Activated CD4-positive, alpha-beta T cell treated with anti-CD3 and anti-CD28 coated beads for 1 hour (primary cell): ENCODE results near the gene MARCKS.

ENCODE experiments used
- DNase-seq: peaks from one replicate; pipeline ENCODE4 v3.0.0-alpha.2; 2020

The MARCKS gene, protein sequence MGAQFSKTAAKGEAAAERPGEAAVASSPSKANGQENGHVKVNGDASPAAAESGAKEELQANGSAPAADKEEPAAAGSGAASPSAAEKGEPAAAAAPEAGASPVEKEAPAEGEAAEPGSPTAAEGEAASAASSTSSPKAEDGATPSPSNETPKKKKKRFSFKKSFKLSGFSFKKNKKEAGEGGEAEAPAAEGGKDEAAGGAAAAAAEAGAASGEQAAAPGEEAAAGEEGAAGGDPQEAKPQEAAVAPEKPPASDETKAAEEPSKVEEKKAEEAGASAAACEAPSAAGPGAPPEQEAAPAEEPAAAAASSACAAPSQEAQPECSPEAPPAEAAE

DNA sequence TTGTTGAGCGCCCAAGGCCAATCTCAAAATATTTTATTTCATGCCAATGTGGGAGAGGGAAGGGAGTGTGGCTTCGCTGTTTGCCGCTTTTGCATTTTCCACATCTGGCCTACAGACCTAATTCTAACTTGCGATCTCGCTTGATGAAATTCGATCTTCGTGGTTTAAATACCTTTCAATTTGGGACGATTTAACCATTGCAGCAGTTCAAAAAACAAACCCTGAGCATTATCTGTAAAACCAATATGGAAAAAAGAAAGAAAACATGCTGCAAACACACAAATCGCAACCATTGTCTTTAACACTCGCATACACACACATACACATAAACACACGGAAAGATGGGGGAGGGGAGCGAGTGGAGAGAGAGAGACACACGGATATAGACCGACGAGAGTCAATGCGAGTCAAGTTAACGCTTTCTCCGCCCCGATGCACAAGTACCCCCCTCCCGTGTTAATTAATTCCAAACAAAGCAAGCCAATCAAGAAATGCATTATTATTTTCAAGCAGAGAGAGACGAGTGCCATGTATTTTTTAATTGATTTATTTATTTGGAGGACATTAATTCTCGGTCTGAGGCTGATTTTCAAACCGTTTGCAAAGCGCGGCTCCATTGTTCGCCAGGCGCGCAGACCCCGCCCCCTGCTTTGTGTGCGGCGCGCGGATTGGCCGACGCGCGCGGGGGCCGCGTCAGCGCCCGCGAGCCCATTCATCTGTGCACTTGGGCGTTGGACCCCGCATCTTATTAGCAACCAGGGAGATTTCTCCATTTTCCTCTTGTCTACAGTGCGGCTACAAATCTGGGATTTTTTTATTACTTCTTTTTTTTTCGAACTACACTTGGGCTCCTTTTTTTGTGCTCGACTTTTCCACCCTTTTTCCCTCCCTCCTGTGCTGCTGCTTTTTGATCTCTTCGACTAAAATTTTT is at the start of gene MARCKS:
MARCKS (plus strand) TSS at position 721 of the 931 bp plus-strand sequence. CDS start 401 bp downstream, outside the sequence.
- no peak for DNase-seq

DNA sequence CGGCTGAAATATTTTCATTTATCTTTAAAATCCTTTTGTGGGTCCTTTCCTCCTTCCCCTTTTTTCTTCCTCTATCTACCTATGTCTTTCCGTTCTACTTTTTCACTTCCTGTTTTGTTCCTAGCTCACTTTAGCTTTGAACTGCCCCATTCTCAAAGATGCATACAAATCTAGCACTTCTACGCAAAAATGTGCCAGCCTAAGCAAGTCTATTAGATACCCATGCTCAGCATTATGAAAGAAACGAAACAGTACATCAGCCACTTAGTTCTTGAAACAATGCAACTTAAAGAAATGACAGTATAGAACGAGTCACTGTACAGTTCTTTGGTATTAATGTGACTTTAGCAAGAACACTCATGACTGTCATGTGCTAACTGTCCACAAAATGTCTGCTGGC is 47.3 kb upstream of the MARCKS start:
- no peak for DNase-seq

DNA sequence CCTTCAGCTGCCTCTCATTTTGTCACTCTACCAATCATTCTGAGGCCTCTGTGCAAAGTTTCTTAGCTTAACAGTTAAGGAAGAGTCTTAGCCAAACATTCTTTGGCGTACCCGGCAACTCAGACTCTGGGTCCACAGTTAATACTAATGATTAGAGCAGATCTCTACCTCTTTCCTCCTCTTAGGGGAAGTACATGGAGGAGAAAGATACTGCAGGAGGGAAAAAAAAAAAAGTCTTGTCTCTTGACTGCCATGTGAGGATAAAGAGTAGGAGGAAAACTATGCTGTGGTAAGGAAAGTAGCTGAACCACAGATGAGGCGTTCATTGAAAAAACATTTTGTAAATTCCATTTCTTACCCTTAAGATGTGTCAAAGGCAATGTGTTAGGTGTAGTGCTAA is 44.0 kb upstream of the MARCKS start:
- DNase-seq = no peak

DNA sequence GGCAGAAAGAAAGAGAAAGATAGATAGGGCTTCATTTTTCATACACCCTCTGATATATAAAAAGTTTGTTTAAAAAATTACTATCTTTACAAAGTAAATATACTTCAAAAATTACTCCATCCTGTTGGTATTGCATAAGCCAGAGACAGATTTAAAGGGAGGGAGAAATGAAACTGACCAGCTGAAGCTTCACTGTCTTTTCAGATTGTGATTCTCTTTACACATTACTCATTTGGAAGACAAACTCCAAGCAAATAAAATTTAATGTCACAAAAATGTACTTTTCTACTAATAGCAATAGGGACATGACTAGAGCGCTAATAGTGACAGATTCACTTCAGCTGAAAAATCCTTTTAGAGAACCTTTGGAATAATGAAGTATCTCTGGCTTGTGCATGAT is 38.6 kb upstream of the MARCKS start:
- DNase-seq = no peak

DNA sequence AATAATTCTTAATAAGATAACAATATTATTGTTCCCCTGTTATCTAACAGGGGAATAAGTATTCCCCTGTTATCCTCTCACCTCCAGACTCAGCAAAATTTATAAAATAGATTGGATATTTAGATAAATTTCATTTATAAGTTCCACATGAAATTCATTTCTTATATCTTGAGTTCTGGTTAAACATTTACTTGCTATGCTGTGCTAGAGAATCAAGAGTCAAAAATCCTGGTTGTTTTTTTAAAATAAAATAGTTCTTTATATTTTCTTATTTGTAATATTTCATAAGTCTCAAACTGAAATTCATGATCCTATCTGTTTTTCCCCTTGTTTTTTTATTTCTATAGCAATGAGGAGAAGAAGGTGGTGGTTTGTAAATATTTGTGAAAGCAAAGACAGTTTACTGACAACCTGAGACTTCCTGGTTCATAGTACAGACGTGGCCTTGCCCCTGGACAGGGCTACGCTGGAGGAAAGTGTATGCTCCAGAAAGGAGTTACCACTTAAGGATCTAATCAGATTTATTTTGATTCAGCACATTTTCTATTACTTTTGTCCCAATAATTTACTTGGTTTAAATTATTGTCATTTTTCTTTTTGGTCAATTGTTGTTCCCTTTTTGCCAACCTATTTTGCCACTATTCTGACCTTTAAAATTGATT is 37.8 kb upstream of the MARCKS start:
- DNase-seq = no peak

DNA sequence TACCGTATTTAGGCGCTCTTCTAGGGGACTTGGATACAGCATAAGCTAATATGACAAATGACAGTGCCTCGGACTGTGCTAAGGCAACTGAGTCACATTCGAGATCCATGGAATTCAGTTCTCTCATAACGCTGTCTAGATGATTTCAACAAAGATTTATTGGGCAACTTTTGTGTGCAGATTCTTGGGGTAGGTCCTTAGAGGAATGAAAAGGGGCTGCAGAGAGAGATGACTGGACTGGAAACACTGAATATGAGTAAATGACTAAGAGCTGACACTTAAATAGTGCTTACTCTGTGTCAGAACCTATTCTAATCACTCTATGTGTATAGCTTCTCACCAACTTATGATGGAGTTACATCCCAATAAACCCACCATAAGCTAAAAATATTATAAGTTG is 36.4 kb upstream of the MARCKS start:
- no peak for DNase-seq

DNA sequence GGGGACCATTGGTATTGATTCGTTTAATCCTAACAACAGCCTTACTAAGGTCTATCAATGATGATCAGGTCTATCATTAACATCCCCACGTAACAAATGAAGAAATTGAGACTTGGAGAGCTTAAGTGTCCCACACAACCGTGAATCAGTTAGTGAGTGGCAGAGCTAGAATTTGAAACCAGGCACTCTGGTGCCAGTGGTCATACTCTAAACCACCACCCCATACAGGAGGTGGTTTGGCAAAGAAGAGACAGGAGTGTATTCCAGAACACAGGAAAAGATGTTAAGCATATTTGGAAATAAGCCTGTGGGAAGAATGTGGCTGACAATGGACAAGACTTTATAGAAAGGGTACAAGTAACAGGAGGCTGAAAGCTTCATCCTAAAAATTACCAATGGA is 35.7 kb upstream of the MARCKS start:
- DNase-seq = no peak

DNA sequence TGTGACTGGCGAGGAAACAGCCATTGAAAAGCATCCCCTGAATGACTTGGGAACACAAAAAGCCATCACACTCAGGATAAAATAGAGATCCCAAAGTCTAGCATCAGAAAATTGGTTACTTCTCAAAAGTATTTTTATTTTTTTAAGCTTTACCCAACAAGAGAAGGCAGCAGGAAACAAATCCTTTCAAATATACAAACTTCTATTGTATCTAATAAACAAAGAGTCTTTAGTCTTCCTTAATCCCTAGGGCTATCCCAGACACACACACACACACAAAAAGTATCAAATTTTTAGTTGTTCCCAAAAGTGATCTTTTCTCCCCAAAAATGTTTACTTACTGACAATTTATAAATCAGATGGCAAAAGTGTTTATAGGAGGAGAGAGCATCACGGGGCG is 33.2 kb upstream of the MARCKS start:
- no peak for DNase-seq

DNA sequence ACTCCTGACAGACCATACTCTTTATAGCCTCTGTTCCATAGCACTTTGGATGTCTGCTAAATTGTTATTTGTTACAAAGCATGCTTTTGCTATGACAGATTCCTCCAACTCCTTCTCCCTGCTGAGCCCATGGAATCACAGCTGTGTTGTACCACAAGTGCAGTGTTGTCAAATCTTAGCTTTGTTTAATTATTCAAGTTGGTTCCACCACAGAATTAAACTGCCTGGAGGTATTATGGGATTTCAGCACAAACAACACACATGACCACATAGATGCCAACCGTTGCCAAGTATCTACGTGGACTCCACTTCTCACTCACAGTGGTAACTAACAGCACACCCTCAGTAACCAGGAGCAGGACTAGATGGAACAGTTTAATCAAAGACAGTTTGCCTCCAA is 32.7 kb upstream of the MARCKS start:
- no peak for DNase-seq

DNA sequence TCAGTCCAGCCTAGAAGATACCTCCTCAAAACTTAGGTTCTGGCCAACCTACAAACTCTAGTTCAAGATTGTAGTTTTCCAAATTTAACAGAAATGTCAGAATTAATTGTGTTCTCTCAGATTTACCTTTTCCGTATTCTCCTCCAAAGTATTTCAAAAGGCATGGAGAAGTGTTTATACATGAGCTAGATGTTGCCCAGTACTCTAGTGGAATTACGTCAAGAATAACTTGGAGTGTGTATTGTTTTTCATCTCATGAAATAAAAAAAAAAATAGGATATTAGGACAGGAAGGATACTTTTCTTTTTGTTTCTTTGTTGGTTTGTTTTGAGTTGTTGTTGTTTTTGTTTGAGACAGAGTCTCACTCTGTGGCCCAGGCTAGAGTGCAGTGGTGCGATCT is 32.3 kb upstream of the MARCKS start:
- no peak for DNase-seq

DNA sequence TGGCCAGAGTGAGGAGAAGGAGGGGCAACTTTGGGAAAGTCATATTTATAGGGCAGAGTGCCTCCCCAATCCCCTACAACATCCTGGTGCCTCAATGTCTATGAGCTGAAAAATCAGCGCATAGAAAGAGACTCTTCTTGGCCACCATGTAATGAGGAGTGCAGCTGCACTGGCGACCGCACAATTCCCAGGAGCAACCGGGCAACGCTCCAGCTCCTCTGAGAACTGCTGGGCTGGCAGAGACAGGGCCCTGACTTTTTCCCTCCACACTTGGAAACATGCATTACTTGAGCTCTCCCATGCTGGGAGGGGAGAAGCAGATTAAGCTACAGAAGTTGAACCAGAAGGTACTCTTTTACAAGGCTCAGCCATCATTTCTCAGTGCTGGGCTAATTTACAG is 31.4 kb upstream of the MARCKS start:
- no peak for DNase-seq

DNA sequence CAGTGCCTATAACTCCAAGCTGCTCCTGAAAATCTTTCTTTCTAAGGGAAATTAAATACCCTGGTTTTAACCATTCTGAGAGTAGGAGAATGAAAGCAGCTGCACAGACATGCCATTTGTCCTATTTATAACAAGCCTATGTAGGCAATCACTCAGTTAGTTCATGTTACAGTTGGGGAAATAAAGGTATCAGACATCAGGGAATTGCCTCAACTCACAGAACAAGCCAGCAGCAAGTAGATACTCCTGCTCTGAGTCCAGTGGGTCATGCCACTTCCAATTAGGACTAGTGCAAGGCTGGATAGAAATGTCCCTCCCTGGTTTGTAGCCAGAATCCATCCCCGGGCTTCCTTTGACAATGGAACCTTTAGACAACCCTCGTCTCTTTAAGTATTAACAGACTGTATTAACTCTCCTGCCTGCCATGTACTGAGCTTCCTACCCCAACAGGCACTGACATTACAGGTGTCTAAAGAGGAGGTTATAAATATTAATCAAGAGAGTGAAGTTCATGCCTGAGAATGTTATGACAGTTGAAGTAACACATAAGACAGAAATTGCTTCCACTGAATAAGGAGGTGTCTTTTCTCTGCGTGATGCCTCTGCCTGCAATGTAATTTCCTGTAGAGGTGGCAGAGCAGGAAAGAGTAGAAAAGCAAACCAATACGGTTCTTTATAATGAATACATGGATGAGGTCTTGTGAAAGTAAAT is 28.0 kb upstream of the MARCKS start:
- DNase-seq = no peak

DNA sequence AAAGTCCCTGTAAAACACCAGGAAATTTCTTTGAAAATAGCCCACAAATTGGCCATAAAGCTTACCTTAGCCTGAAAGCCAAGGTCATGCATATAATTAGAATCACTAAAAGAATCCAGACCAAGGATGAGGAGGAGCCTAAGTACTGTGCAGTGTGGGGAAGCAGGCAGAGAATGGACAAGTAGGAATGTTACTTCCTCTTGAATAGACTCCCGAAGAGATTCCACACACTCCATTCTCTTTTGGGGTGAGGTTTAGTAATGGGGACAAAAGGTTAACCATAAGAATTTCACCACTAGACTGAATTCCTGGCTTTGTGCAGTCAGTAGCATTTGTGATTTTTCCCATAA is 27.5 kb upstream of the MARCKS start:
- no peak for DNase-seq

DNA sequence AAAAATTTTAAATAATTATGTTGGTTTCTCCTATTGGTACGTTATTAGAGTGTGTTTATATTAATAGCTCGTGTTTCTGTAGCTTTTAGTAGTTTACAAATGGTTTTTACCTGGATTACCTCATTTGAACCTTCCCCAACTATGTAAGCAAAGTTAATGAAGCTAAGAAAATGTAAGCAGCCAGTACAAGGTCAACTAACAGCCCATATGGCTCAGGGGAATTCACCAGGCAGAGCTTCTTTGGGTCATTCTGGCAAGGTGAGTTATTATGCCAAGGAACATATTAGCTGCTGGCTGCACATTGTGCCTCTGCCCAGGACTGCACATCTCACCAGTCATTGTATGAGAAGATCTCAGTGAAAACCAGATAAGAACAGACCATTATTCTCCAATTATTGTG is 27.0 kb upstream of the MARCKS start:
- no peak for DNase-seq

DNA sequence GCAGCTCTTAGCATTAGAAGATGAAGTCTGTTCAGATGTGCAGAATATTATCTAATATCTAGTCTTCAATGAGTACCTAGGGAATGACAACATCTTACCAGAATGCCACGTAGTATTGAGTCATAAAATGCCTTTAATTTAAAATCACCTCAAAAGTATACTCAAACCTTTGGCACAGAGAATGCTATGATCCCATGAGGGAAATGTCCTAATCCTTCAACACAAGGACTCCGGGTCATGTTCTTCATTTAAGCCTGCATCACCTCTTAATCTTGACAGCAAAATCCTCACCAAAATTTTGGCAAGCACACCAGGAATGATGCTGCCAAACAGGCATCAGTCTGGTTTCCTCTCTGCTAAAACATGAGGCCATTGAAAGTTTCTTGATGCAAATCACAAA is 23.6 kb upstream of the MARCKS start:
- DNase-seq = no peak

DNA sequence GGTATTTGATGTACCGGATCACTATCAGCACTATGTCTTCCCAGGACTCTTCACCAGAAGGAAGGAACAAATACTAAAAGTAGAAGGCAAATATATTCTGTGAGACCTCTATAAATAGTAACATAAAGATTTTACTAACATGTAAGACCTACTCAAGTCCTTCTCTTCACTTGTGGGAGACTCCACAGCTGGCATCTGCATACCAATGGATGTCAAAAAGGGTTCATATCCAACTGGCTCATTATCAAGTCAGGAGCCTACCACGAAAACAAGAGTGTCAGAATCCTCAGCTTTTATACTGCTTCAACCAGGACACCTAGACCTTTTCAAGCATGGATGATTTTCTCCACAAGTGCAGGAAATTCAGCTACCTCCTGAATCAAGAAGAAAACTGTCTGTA is 20.0 kb upstream of the MARCKS start:
- no peak for DNase-seq

DNA sequence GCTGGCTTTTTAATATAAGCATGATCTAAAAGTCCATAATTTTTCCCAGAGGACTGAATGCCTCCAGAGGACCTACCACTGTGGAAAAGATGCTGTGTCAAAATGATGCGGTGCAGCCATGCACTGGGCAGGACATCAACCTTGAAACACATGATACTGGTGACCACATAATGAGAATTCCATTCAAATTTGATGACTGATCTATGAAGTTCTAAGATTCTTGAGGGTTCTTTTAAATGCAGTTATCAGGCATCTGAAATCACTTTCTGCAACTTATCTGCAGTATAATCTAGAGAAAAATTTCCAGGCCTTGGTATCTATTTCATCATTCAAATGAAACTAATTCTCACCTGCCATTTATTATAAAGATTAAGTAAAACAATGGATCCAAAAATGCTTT is 15.0 kb upstream of the MARCKS start:
- DNase-seq = no peak

DNA sequence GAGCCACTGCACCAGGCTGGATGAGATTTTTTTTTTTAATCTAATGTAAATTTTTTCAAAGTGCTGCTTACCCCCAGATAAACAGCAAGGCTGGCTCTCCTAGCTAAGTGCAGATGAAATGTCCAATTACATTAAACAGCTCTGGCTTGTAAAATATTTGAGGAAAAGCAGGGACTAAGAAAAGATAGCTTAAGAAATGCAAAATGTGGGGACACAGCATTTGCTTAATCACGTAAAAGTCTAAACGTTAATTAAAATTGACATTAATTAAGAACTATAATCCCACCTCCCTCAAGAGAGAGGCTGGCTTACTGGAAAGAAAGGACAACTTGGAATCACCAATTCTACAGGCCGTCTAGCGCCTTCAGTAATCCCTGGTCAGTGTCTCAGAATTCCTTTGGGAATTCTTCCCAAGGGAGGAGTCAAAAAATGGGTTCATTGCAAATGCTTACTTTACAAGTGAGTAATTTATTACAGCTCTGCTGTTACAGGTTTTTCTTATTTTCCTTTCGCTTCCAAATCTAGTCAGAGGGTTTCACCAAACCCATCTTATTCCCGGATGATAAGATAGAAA is 13.6 kb upstream of the MARCKS start:
- no peak for DNase-seq

DNA sequence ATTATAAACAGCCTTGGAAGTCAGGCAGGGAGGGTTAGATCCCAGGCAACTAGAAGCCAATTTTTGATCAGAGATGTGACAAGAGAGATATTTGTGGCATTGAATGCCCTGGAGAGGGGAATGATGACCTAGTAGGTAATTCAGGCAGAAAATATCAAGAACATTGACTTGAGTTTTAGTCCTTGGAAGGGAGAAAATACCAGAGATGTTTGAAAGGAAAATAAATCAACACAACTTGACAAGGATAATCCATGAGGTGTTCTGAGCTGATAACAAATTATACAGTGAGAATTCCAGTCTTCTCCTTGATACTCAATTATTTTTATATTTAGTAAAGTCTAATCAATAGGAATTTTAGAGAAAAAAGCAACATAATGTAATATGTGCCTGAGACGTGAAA is 10.6 kb upstream of the MARCKS start:
- DNase-seq = no peak

DNA sequence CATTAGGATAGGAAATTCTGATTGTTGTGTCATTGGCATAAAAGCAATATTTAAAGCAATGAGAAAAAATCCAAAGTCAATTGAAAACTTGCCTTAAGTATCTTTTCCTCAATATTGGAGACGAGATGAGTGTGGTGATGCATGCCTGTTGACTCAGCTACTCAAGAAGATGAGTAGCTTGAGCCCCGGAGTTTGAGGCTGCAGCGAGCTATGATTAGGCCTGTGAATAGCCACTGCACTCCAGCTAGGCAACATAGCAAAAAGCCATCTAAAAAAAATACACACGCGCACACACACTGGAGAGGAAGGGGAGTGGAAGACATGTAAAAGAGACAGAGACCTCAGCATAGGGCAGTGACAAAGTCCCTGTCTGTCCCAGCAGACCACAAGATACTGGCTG is 9.7 kb upstream of the MARCKS start:
- DNase-seq = no peak

DNA sequence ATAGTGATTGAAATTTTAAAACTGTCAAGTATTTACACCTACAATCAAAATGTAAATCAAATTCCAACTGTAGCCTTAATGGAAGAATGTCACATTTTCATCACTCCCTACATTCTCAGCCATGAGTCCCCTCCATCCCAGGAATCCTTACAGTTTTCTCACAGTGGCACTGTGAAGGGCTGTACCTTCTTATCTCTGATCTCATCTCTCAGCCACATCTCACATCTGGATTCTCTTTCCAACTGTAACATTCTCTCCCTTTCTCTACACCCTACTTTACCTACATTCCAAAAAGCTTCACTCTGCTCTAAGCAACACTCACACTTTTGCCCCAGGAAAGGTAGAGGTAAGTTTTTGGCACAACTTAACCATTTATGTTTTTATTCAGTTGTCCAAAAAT is 8.9 kb upstream of the MARCKS start:
- DNase-seq = no peak

DNA sequence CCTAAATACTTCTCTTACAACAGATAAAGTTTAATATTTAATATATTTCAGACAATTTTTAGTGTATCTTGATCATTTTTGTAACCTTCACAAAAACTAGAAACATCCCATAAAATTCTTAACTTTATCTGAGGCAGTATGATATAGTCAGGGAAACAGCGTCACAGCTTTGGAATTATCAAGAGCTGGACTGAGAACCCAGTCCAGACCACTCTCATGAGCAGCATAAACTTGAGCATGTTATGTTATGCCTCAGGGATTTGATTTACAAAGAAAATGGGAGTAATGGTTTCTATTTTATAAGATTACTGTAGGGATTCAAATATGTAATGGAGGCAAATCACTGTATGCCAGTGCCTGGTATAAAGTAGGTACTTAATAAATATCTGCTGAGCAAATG is 8.3 kb upstream of the MARCKS start:
- DNase-seq = no peak

DNA sequence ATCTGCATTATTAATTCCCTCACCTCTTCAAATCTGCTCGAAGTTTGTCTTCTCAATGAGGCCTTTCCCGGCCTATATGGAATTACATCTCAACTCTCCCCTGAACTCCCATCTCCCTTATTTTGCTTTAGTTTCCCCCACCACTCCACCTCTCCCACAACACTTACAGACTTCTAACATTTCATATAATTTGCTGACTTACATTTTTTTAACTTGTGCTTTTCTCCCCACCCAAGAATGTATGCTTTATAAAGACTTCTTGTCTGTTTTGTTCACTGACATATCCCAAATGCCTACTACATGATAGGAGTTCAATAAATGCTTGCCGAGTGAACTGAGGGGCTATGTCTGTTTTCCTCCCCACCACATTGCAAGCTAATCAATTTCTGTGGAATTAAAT is 3.9 kb upstream of the MARCKS start:
- DNase-seq = no peak
